Adipose tissue (tissue), 3 donors: ENCODE data around the gene TRPM1. TPM values are rescaled to one million over a fixed set of nuclear protein-coding genes. Genes with fewer than 3 reads are reported as not detected.

Source experiments
- H3K27ac ChIP-seq: one replicate; pipeline ENCODE4 v1.5.1; 2013; ENCODE audit warnings: low read depth, low read length
- WGBS, 3 donors: extraction: QIAGEN DNeasy Blood & Tissue Kit; methylation state at CpG; one replicate each; pipeline ENCODE4 v1.1.7; 2013; 5-methylcytosine and 5-hydroxymethylcytosine counted together
- polyA plus RNA-seq, 3 donors: library from polyadenylated mRNA; stranded (reverse); fragments of 200-250 nt; gene quantifications; one replicate each; pipeline ENCODE4 v1.2.3, GENCODE V29; 2013
- donor health status: healthy with polysubstance abuse.
- donor health status: Bipolar disorder and iron deficiency.
- donor health status: healthy.

TRPM1 gene
- polyA plus RNA-seq, 3 donors: 0.24 to 1.5 TPM; not detected in 1

DNA sequence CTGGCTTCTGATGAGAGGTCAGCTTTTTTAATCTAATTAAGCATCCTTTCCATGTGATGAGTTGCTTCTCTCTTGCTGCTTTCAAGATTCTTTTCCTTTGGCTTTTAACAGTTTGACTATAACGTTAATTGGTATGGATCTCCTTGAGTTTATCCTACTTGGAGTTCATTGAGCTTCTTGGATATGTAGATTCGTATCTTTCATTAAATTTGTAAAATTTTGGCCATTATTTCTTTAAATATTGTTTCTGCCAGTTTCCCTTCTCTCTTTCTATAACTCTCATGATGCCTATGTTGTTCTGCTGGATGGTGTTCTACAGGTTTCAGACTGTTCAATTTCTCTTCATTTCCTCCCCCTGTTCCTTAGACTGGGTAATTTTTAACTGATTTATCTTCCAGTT lies 89.1 kb downstream of the TRPM1 start:
- WGBS, 3 donors: 89 to 94% (median 91%) methylated on average over 2 of the region's 2 CpGs
- H3K27ac ChIP-seq: no peak overlapping the region

DNA sequence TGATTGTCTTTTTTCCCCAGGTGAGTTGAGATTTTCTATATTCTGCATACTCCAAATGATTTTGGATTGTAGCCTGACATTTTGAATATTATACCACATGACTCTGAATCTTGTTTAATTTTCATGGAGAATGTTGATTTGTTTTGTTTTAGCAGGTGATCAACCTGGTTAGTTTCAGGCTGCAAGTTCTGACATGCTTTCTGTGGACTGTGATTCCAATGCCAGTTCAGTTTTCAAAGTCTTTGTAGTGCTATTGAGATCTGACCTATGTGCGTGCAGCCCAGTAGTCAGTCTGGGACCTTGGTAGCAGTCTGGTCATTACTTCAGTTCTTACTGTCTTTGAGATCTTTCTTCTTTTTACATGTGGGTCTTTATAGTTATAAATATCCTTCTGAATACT lies 91.5 kb downstream of the TRPM1 start:
- WGBS, 3 donors: 89 to 93% (median 90%) methylated on average over 1 of the region's 1 CpG
- no peak overlapping the region for H3K27ac ChIP-seq

GRCh38 chr15:31005660-31006059 lies 95.9 kb downstream of the TRPM1 start:
- H3K27ac ChIP-seq: no peak overlapping the region
- WGBS, 3 donors: 62 to 73% (median 62%) methylated on average over 2 of the region's 2 CpGs

- 30 to 58% (median 33%) methylated on average over 5 of the region's 5 CpGs for WGBS, 3 donors
- H3K27ac ChIP-seq: no peak overlapping the region
Observed at GRCh38 chr15:31004220-31004733, 97.2 kb downstream of the TRPM1 start.

DNA sequence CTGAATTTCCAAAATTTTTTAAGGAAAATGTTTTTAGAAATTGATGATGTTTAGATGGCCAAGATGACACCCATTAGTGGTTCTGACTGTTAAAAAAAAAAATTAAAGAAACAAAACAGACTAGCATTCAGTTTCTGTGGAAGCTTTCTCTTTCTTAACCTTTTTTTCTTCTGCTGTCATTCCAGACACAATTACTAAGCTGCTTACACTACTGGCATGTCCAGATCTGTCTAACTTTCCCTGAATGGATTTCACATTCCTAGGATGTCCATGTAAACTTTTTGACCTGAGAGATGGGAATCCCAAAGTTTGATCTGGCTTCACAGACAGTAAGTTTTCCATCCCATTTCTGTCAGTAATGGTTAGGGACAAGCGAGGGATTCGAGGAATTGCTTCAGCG lies 99.8 kb downstream of the TRPM1 start:
- H3K27ac ChIP-seq: no peak overlapping the region
- 94 to 97% (median 95%) methylated on average over 3 of the region's 3 CpGs for WGBS, 3 donors

GRCh38 chr15:30999729-31000128 lies 101.8 kb downstream of the TRPM1 start:
- 70 to 88% (median 88%) methylated on average over 3 of the region's 3 CpGs for WGBS, 3 donors
- H3K27ac ChIP-seq: no peak overlapping the region

- 93 to 97% (median 94%) methylated on average over 1 of the region's 1 CpG for WGBS, 3 donors
- no peak overlapping the region for H3K27ac ChIP-seq
Observed at GRCh38 chr15:30997270-30997669, 104.3 kb downstream of the TRPM1 start.

GRCh38 chr15:30992249-30992864 lies 109.2 kb downstream of the TRPM1 start:
- H3K27ac ChIP-seq: peak overlapping the region; percentile 74
- WGBS, 3 donors: 50 to 83% (median 76%) methylated on average over 7 of the region's 7 CpGs

- peak within 1 kb of the TSS; percentile 74 for H3K27ac ChIP-seq
- WGBS, 3 donors: 0% methylated on average over 82 to 114 of the region's 114 CpGs
Observed at GRCh38 chr15:30991255-30992235, 110.0 kb downstream of the TRPM1 start, which contains the start of gene MTMR10. Gene MTMR10 (minus strand): TSS chr15:30991628. CDS start chr15:30991506, 122 bp downstream.

DNA sequence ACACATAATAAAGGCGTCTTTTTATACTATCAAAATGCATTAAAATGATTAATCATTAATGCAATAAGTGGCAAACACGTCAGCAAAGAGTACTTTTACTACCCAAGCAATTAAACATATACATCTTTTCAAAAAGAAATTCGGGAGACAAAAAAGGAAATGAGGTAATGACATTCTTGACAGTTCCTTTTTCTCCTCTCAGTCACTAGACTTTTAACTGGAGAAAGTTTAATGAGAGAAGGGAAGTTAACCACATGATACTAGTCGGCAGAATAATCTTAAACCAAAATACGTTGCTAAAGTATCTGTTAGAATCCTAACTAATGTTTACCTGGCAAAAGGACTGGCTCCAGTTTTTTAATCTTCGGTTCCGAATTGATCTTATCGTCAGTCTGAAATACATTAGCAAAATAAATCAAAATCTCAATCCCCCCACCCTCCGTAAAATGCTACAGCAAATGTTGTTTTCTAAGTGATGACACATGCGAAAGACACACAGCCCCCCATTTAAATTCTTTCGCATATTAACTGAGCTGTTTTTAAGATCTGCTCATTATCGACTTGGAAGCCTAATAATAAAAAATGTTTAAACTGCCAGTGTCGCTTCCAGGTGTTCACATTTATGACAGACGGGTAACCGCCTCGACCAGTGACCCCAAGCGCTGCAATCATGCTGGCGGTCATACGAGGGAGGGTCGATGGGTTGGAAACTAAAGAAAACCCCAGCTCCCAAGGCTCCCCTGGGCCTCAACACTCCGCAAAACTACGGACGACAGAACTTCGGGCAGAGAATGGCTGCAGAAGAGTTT lies 110.9 kb downstream of the TRPM1 start:
- WGBS, 3 donors: 2 to 4% (median 3%) methylated on average over 24 of the region's 24 CpGs
- no peak overlapping the region for H3K27ac ChIP-seq

- WGBS, 3 donors: 52 to 61% (median 56%) methylated on average over 2 of the region's 2 CpGs
- H3K27ac ChIP-seq: no peak overlapping the region
Observed at GRCh38 chr15:30990036-30990435, 111.5 kb downstream of the TRPM1 start.

DNA sequence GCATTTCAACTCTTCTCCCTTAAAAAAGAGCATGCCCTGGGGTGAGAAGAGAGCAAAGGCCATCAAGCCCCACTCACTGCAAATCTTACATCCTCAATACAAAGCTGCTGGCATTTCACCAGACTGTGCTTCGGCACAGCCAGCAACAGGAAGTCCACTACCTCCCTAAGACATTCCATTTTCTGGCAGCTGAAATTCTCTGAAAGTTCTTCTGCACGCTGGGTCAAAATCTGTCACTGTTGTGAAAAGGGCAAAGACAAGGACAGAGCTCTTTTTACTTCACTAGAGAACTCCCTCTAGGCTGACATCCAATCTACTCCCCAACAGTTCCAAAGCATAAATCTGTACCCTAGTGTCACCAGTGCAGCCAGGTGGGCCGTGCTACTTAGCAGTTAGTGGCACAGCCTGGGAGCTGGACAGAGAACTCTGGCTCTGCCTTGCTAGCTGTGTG lies 116.4 kb downstream of the TRPM1 start:
- 28 to 37% (median 35%) methylated on average over 3 of the region's 3 CpGs for WGBS, 3 donors
- no peak overlapping the region for H3K27ac ChIP-seq

- 61 to 63% (median 62%) methylated on average over 6 of the region's 6 CpGs for WGBS, 3 donors
- H3K27ac ChIP-seq: no peak overlapping the region
Observed at GRCh38 chr15:30984542-30984941, 117.0 kb downstream of the TRPM1 start.

- WGBS, 3 donors: 73 to 80% (median 79%) methylated on average over 3 of the region's 3 CpGs
- no peak overlapping the region for H3K27ac ChIP-seq
Observed at GRCh38 chr15:30984118-30984517, 117.4 kb downstream of the TRPM1 start.

GRCh38 chr15:30979457-30979856 lies 122.1 kb downstream of the TRPM1 start:
- WGBS, 3 donors: 76 to 96% (median 87%) methylated on average over 5 of the region's 5 CpGs

GRCh38 chr15:30978328-30978727 lies 123.2 kb downstream of the TRPM1 start:
- H3K27ac ChIP-seq: no peak overlapping the region

More at GRCh38 chr15:30979457-30979856, 122.1 kb downstream of the TRPM1 start:
- no peak overlapping the region for H3K27ac ChIP-seq

DNA sequence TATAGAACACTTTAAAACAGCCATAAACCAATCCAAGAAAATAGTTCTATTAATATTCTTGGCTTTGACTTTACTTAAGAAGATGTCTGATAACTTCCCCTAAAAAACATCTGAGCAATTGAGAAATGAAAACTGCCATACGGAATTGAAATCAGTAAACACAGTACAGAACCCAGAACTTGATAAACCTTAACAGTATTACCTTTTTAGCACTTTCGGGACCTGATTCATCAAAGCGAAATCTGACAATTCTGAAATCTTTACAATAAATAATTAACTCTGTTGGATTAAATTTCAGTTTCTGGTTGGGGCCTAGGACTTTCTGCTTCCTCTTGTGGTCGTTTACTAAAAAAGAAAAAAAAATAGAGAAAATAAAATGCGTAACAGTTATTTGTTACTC lies 127.4 kb downstream of the TRPM1 start:
- H3K27ac ChIP-seq: no peak overlapping the region
- 72 to 80% (median 72%) methylated on average over 5 of the region's 5 CpGs for WGBS, 3 donors

- H3K27ac ChIP-seq: no peak overlapping the region
- WGBS, 3 donors: 95 to 97% (median 95%) methylated on average over 4 of the region's 4 CpGs
Observed at GRCh38 chr15:30973379-30973778, 128.1 kb downstream of the TRPM1 start.
